Cardiac ventricle fibroblast (primary cell): ENCODE measurements around the gene DSCAM. TPM values are rescaled to one million over a fixed set of nuclear protein-coding genes. Genes with fewer than 3 reads are reported as not detected.

ENCODE experiments used
- total RNA-seq: library from RNA; depleted of rRNA; stranded (reverse); fragments of >200 nt; gene quantifications from 2 replicates; pipeline ENCODE4 v1.2.3, GENCODE V29; 2015

Gene DSCAM
- total RNA-seq, result under 0.01 and 0.31 TPM in 2 replicates

GRCh38 chr21:40846587-40847411, at the start of gene DSCAM:
Gene DSCAM (minus strand): TSS chr21:40847158. CDS start chr21:40846661, 497 bp downstream.

